IMR-90 (cell line): ENCODE results near the gene AASS. TPM values are rescaled to one million over a fixed set of nuclear protein-coding genes. Genes with fewer than 3 reads are reported as not detected.

ENCODE experiments used
- ATAC-seq: fragments of 200-7000 bp; cut with Tn5 transposase; 2 replicates; pipeline ENCODE4 v1.9.1; 2020; ENCODE audit warnings: low read depth, mild to moderate bottlenecking, moderate library complexity
- BruUV-seq: library from RNA; stranded (reverse); fragments of 400-500 nt; replicated peaks from 2 replicates; lab custom pipeline; 2021; lab: Mats Ljungman, UMichigan
- CTCF ChIA-PET: fragments of 300-600 bp; formaldehyde crosslinking; extraction: SDS; loops from one replicate; lab custom pipeline; 2021; ENCODE audit warnings: antibody characterized with exemption; lab: Yijun Ruan, JAX
- POLR2A ChIA-PET: fragments of 300-600 bp; sonication (Branson Sonifier 250); formaldehyde crosslinking; loops from one replicate; lab custom pipeline; 2022; ENCODE audit warnings: antibody characterized with exemption; ENCODE audit not compliant: unreplicated experiment; lab: Charles Lee
- DNase-seq: peaks from one replicate; pipeline ENCODE4 v3.0.0; 2013
- H2AFZ ChIP-seq: replicated peaks from 2 replicates; pipeline ENCODE3; 2013; ENCODE audit warnings: low read length, mild to moderate bottlenecking; ENCODE audit not compliant: poor library complexity
- H2AK5ac ChIP-seq: 2 replicates; pipeline ENCODE4 v1.6.1; 2013; ENCODE audit warnings: low read depth, low read length, inconsistent platforms
- H2AK9ac ChIP-seq: replicated peaks from 2 replicates; pipeline ENCODE3; 2013; ENCODE audit warnings: mild to moderate bottlenecking, low read depth, low read length, moderate library complexity; ENCODE audit not compliant: poor library complexity
- H2BK120ac ChIP-seq: 2 replicates; pipeline ENCODE4 v1.6.1; 2013; ENCODE audit warnings: low read depth, low read length, inconsistent platforms
- H2BK15ac ChIP-seq: 3 replicates; pipeline ENCODE4 v1.6.1; 2013; ENCODE audit warnings: low read depth, low read length, inconsistent platforms
- H2BK20ac ChIP-seq: 2 replicates; pipeline ENCODE4 v1.6.1; 2013; ENCODE audit warnings: low read depth, mild to moderate bottlenecking, inconsistent platforms, low read length, moderate library complexity
- H2BK5ac ChIP-seq: 2 replicates; pipeline ENCODE4 v1.6.1; 2013; ENCODE audit warnings: mild to moderate bottlenecking, low read depth, low read length, inconsistent platforms; ENCODE audit not compliant: poor library complexity, severe bottlenecking
- H3K14ac ChIP-seq: replicated peaks from 2 replicates; pipeline ENCODE4 v1.6.1; 2013; ENCODE audit warnings: low read depth, low read length, inconsistent platforms
- H3K18ac ChIP-seq: 2 replicates; pipeline ENCODE4 v1.6.1; 2013; ENCODE audit warnings: low read depth, low read length, control low read depth
- H3K23ac ChIP-seq: 2 replicates; pipeline ENCODE4 v1.6.1; 2013; ENCODE audit warnings: low read depth, low read length, inconsistent platforms
- H3K27ac ChIP-seq: 2 replicates; pipeline ENCODE4 v1.5.1; 2013; ENCODE audit warnings: mild to moderate bottlenecking, control low read depth, low read length; ENCODE audit not compliant: insufficient read depth
- H3K27me3 ChIP-seq: 2 replicates; pipeline ENCODE4 v1.6.1; 2013; ENCODE audit warnings: low read length; ENCODE audit not compliant: control insufficient read depth, insufficient read depth
- H3K36me3 ChIP-seq: 2 replicates; pipeline ENCODE4 v1.6.1; 2013; ENCODE audit warnings: low read length, mixed read lengths; ENCODE audit not compliant: control insufficient read depth, insufficient read depth
- H3K4ac ChIP-seq: 2 replicates; pipeline ENCODE4 v1.6.1; 2013; ENCODE audit warnings: low read depth, low read length, inconsistent platforms
- H3K4me1 ChIP-seq: 2 replicates; pipeline ENCODE4 v1.6.1; 2013; ENCODE audit warnings: low read length, mixed read lengths; ENCODE audit not compliant: control insufficient read depth, insufficient read depth
- H3K4me2 ChIP-seq: 2 replicates; pipeline ENCODE4 v1.6.1; 2013; ENCODE audit warnings: low read depth, mild to moderate bottlenecking, control low read depth, low read length, moderate library complexity
- H3K4me3 ChIP-seq: 2 replicates; pipeline ENCODE4 v1.5.1; 2013; ENCODE audit warnings: low read depth, mild to moderate bottlenecking, control low read depth, low read length, moderate library complexity; ENCODE audit not compliant: insufficient read depth
- H3K56ac ChIP-seq: 2 replicates; pipeline ENCODE4 v1.6.1; 2013; ENCODE audit warnings: low read length, inconsistent platforms; ENCODE audit not compliant: insufficient read depth; ENCODE audit errors: extremely low read depth
- H3K79me1 ChIP-seq, 2 experiments: 2 replicates each; pipeline ENCODE4 v1.6.1; 2013; ENCODE audit warnings: low read length in 2 of 2, inconsistent platforms in 1 of 2, low read depth in 1 of 2
- H3K9ac ChIP-seq: 2 replicates; pipeline ENCODE4 v1.6.1; 2013; ENCODE audit warnings: low read depth, low read length, control low read depth
- H3K9me1 ChIP-seq: 2 replicates; pipeline ENCODE4 v1.6.1; 2013; ENCODE audit warnings: low read length, inconsistent platforms; ENCODE audit not compliant: insufficient read depth
- H3K9me3 ChIP-seq: 2 replicates; pipeline ENCODE4 v1.6.1; 2013; ENCODE audit warnings: low read length; ENCODE audit not compliant: control insufficient read depth, insufficient read depth
- H4K20me1 ChIP-seq: 2 replicates; pipeline ENCODE4 v1.6.1; 2013; ENCODE audit warnings: low read length, inconsistent platforms; ENCODE audit not compliant: insufficient read depth
- H4K5ac ChIP-seq: 2 replicates; pipeline ENCODE4 v1.6.1; 2013; ENCODE audit warnings: mild to moderate bottlenecking, low read depth, low read length, control low read depth
- H4K8ac ChIP-seq, 2 experiments: 2 replicates each; pipeline ENCODE4 v1.6.1; 2013; ENCODE audit warnings: low read depth in 2 of 2, low read length in 2 of 2, control low read depth in 1 of 2, inconsistent platforms in 1 of 2
- H4K91ac ChIP-seq: 2 replicates; pipeline ENCODE4 v1.6.1; 2013; ENCODE audit warnings: low read depth, low read length, inconsistent platforms; ENCODE audit not compliant: insufficient read depth
- BHLHE40 ChIP-seq: fragments of 150-350 bp; IDR thresholded peaks from 2 replicates; pipeline ENCODE4 v1.6.1; 2016; ENCODE audit warnings: mild to moderate bottlenecking, low read depth, low read length
- CTCF ChIP-seq: conservative IDR thresholded peaks from 2 replicates; pipeline ENCODE4 v1.5.1; 2012; ENCODE audit warnings: mild to moderate bottlenecking, low read depth, low read length, improper control_type of control experiment
- RFX5 ChIP-seq: IDR thresholded peaks from 2 replicates; pipeline ENCODE4 v1.8.0; 2012; ENCODE audit warnings: low read depth, mild to moderate bottlenecking, low read length, moderate library complexity
- WGBS, 2 experiments: methylation state at CpG; one replicate each; pipeline versions ENCODE4 v1.1.5 to v1.1.7; 2013; ENCODE audit warnings: missing lambda C conversion rate in 2 of 2; ENCODE audit not compliant: insufficient read length in 1 of 2; ENCODE audit errors: extremely low coverage in 2 of 2; 5-methylcytosine and 5-hydroxymethylcytosine counted together
- dilution Hi-C: fragments of 300-500 bp; cut with HindIII; formaldehyde crosslinking; loops from one replicate; pipeline ENCODE4 v1.14.3; 2018; ENCODE audit warnings: low sequenced_read_pairs; ENCODE audit not compliant: unreplicated experiment
- in situ Hi-C: fragments of 300-500 bp; cut with MboI; formaldehyde crosslinking; loops from 3 replicates; pipeline ENCODE4 v1.14.3; 2019; ENCODE audit warnings: low sequenced_read_pairs, inconsistent platforms, mixed read lengths
- intact Hi-C: fragments of 100-400 bp; cut with micrococcal nuclease; formaldehyde crosslinking; loops from 2 replicates; pipeline ENCODE4 v1.10.0; 2022
- polyA plus RNA-seq, 3 experiments: library from polyadenylated mRNA; depleted of rRNA; stranded (reverse); fragments of >200 nt; gene quantifications; 2 replicates each; pipeline ENCODE4 v1.2.3, GENCODE V29; 2012; ENCODE audit warnings: low replicate concordance in 1 of 3
- total RNA-seq: library from RNA; depleted of rRNA; stranded (reverse); fragments of >200 nt; gene quantifications from 2 replicates; pipeline ENCODE4 v1.2.3, GENCODE V29; 2012

AASS gene
- total and polyA plus RNA-seq, 2 of the 4 experiments (the other 2 are of a cell fraction) = 6.1 to 12.9 TPM

DNA sequence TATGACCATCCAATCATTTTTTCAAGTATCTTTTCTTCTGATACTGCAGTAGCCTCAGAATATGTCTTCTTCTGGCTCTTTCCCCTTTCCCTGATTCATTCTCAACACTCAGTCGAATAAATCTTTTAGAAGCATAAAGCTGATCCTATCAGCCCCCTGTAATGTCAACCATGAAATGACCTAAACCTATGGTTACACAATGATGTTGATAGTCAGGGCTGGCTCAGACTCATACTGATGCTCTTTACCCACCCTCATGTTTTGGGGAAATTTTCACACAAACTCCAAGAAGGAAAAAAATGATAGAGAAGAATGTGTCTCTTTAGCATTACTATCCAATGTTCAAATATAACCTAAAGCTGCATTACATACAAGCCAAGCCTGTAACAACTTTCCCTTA, 76.0 kb downstream of the AASS start:
- CTCF ChIA-PET = no interaction called here
- Histone ChIP-seq H2AK5ac (no peak overlapping the region), H4K91ac (no peak overlapping the region), H2AFZ (no peak overlapping the region), H3K27me3 (no peaks in the 10 kb centered on the region), H2BK20ac (no peak overlapping the region), H2BK15ac (no peak overlapping the region), H3K14ac (no peak overlapping the region), H3K9me3 (no peaks in the 10 kb centered on the region), H3K23ac (no peak overlapping the region), H3K36me3 (no peaks in the 10 kb centered on the region), H3K9ac (no peak overlapping the region), H2AK9ac (no peak overlapping the region), H3K4me1 (no peaks in the 10 kb centered on the region), H4K5ac (no peak overlapping the region), H3K18ac (no peak overlapping the region), H3K4ac (no peak overlapping the region), H3K27ac (no peak overlapping the region), H3K79me1 (no peaks in the 10 kb centered on the region), H2BK5ac (no peak overlapping the region), H3K4me3 (no peak overlapping the region), H3K4me2 (no peak overlapping the region), H3K9me1 (no peaks in the 10 kb centered on the region), H2BK120ac (no peak overlapping the region), H4K8ac (no peak overlapping the region), H4K20me1 (no peaks in the 10 kb centered on the region), H3K56ac (no peak overlapping the region)
- BruUV-seq = no TSS peak
- in situ Hi-C loops (no loop called here), dilution Hi-C loops (no loop called here), intact Hi-C loops (no loop called here)
- no peak for ATAC-seq
- DNase-seq = no peak
- POLR2A ChIA-PET = no interaction called here
- TF ChIP-seq BHLHE40 = no peak
- TF ChIP-seq CTCF = no peak
- TF ChIP-seq RFX5 = no peak
- no CpG with 5 or more reads among the region's 1 CpG for WGBS, 2 experiments
